Activated CD8-positive, alpha-beta T cell treated with anti-CD3 and anti-CD28 coated beads for 36 hours (primary cell): Measurements from ENCODE around the gene ANKZF1. TPM values are rescaled to one million over a fixed set of nuclear protein-coding genes. Genes with fewer than 3 reads are reported as not detected.

Experiments used
- ATAC-seq: fragments of 200-7000 bp; cut with Tn5 transposase; one replicate; pipeline ENCODE4 v1.10.0; 2021; ENCODE audit warnings: mild to moderate bottlenecking, moderate library complexity
- CTCF ChIA-PET: fragments of 350-600 bp; sonication (Branson Sonifier 250); formaldehyde crosslinking; loops from one replicate; lab custom pipeline; 2021; ENCODE audit warnings: antibody characterized with exemption; lab: Charles Lee
- POLR2A ChIA-PET: fragments of 350-600 bp; sonication (Branson Sonifier 250); formaldehyde crosslinking; loops from one replicate; lab custom pipeline; 2021; ENCODE audit warnings: antibody characterized with exemption; lab: Charles Lee
- DNase-seq: peaks from one replicate; pipeline ENCODE4 v3.0.0-alpha.2; 2020
- H3K27ac Mint-ChIP-seq: one replicate; pipeline ENCODE4 v1.8.0; 2021; ENCODE audit warnings: mild to moderate bottlenecking, mixed read lengths
- H3K27me3 Mint-ChIP-seq: one replicate; pipeline ENCODE4 v1.8.0; 2021; ENCODE audit warnings: mixed read lengths
- H3K36me3 Mint-ChIP-seq: one replicate; pipeline ENCODE4 v1.8.0; 2021; ENCODE audit warnings: low read depth, mixed read lengths
- H3K4me1 Mint-ChIP-seq: one replicate; pipeline ENCODE4 v1.8.0; 2021; ENCODE audit warnings: low read depth, mixed read lengths
- H3K4me3 Mint-ChIP-seq: one replicate; pipeline ENCODE4 v1.8.0; 2021; ENCODE audit warnings: mild to moderate bottlenecking, moderate library complexity, mixed read lengths
- H3K9me3 Mint-ChIP-seq: one replicate; pipeline ENCODE4 v1.8.0; 2021; ENCODE audit warnings: mixed read lengths
- intact Hi-C: fragments of 100-400 bp; cut with micrococcal nuclease; formaldehyde crosslinking; loops from one replicate; pipeline ENCODE4 v1.10.0; 2022
- total RNA-seq, 2 experiments: library from RNA; stranded (reverse); gene quantifications; one replicate each; pipeline ENCODE4 v1.2.3, GENCODE V29; 2021
- TF ChIP-seq, protein P1 (sequence below): fragments of 200-600 bp; IDR thresholded peaks from one replicate; pipeline ENCODE4 v1.8.0; 2022; ENCODE audit warnings: antibody characterized with exemption, mild to moderate bottlenecking

ANKZF1 gene
- total RNA-seq, 2 experiments from 2014 or later: 216 to 217 TPM

DNA sequence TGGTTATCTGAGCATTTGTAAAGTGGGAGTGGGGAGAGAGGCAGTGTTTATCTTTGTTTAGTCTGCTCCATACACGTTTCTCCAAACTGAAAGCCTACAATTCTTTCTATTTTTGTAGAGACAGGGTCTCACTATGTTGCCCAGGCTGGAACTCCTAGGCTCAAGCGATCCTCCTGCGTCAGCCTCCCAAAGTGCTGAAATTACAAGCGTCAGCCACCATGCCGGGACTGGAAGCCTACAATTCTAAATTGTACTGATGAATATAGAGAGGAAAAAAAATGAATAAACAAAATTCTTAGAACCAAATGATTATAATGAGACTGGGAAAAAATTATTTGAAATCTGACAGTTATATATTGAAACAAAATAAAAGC lies 24.5 kb upstream of the ANKZF1 start:
- TF ChIP-seq, protein P1, sequence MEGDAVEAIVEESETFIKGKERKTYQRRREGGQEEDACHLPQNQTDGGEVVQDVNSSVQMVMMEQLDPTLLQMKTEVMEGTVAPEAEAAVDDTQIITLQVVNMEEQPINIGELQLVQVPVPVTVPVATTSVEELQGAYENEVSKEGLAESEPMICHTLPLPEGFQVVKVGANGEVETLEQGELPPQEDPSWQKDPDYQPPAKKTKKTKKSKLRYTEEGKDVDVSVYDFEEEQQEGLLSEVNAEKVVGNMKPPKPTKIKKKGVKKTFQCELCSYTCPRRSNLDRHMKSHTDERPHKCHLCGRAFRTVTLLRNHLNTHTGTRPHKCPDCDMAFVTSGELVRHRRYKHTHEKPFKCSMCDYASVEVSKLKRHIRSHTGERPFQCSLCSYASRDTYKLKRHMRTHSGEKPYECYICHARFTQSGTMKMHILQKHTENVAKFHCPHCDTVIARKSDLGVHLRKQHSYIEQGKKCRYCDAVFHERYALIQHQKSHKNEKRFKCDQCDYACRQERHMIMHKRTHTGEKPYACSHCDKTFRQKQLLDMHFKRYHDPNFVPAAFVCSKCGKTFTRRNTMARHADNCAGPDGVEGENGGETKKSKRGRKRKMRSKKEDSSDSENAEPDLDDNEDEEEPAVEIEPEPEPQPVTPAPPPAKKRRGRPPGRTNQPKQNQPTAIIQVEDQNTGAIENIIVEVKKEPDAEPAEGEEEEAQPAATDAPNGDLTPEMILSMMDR: no peak
- Mint-ChIP-seq H3K27ac (peak overlapping the region; percentile 44), H3K4me3 (peak overlapping the region; percentile 90), H3K27me3 (no peaks in the 10 kb centered on the region), H3K9me3 (peaks cover 10% of the 10 kb centered on the region), H3K36me3 (peaks cover 19% of the 10 kb centered on the region), H3K4me1 (peaks cover 39% of the 10 kb centered on the region)
- intact Hi-C loops: loop anchor here (5.0 kb wide), 1 partner anchor 33 kb away; the partner anchor contains the start of gene SLC23A3
- ChIA-PET CTCF (interaction anchor here (0.9 to 2.3 kb wide), 3 partner anchors 13 to 90 kb away, joined by 4 to 17 read pairs (median 7); no protein-coding TSS in a partner anchor), POLR2A (interaction anchor here (1.1 to 3.2 kb wide), 5 partner anchors 8 to 50 kb away, joined by 3 to 27 read pairs (median 4); partner anchors contain the start of genes ABCB6 and CNPPD1)
- DNase-seq (no peak), ATAC-seq (no peak)

DNA sequence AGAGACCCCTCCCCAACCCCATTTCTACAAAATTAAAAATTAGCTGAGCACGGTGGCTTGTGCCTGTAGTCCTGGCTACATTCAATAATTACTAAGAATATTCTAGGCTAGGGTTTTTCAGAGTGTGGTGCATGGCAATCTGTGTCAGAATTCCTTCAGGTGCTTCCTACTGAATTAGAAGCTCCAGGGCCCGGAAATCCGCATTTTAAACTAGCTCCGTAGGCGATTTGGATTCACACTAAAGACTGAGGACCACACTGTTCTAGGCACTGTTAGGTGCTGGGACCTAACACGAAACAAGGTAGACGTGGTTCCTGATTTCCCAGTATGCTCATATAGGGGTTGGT lies 23.7 kb upstream of the ANKZF1 start:
- ChIA-PET CTCF (interaction anchor here (0.8 to 4.4 kb wide), 15 partner anchors 10 to 308 kb away, joined by 3 to 21 read pairs (median 4); partner anchors contain the start of genes ABCB6, ANKZF1, ATG9A and CNPPD1), POLR2A (interaction anchor here (0.8 to 4.1 kb wide), 14 partner anchors 9 to 915 kb away, joined by 3 to 31 read pairs (median 4); partner anchors contain the start of genes ABCB6, CNPPD1, DNAJB2 and GLB1L)
- TF ChIP-seq, protein P1: no peak
- no peak for ATAC-seq
- Mint-ChIP-seq H3K27me3 (no peaks in the 10 kb centered on the region), H3K4me3 (peak overlapping the region; percentile 90), H3K36me3 (peaks cover 23% of the 10 kb centered on the region), H3K27ac (peak overlapping the region; percentile 96), H3K4me1 (peaks cover 37% of the 10 kb centered on the region), H3K9me3 (peaks cover 9% of the 10 kb centered on the region)
- intact Hi-C loops: loop anchor here (5.0 kb wide), 1 partner anchor 34 kb away; the partner anchor contains the start of gene SLC23A3
- no peak for DNase-seq

DNA sequence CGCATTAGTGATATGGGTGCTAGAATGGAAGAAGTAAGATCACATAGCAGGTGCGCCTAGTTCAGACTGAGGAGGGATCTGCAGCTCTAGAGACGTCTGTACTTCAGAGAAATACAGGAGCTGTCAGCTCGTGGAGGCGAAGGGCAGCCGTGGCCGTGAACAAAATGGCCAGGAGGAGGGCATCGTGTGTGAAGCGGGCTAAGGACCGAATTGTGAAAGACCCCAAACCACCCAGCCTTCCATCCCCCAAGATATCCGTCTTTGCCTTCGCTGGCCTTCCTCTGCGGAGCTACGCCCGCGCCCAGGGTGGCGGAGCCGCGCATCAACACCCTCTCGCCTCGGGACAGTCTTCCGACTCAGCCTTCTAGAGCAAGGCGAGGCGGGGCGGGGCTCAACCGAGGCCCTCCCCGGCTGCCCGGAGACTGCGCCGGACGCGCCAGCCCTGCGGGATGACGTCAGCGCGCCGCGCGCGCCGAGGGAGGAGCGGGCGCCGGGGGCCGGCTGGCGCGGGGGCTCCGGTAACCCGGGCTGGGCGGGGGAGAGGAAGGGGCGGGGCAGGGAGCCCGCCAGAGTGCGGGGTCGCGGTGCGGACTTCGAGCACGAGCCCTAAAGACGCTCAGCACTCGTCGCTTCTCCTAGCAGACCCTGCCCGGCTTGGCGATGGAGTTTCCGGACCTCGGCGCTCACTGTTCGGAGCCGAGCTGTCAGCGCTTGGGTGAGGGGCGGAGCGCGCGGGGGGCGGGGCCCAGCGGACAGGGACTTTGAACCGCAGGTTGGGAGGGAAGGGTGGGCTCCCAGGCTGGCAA lies 23.1 kb upstream of the ANKZF1 start, which contains the start of gene ZFAND2B:
Gene ZFAND2B (plus strand): TSS at position 455 of the 806 bp plus-strand sequence. CDS start 206 bp downstream, at position 661.
- intact Hi-C loops: loop anchor here (5.0 kb wide), 1 partner anchor 34 kb away; the partner anchor contains the start of gene SLC23A3
- peaks cover 41% of the 10 kb centered on the region for H3K4me1 Mint-ChIP-seq
- CTCF ChIA-PET: interaction anchor here (0.7 to 4.4 kb wide), 17 partner anchors 11 to 309 kb away, joined by 3 to 21 read pairs (median 4); partner anchors contain the start of genes ABCB6, ANKZF1, ATG9A and CNPPD1
- no peaks in the 10 kb centered on the region for H3K27me3 Mint-ChIP-seq
- peak within 1 kb of the TSS; percentile 96 for H3K27ac Mint-ChIP-seq
- ATAC-seq: peak; percentile 93
- peak within 1 kb of the TSS; percentile 90 for H3K4me3 Mint-ChIP-seq
- H3K9me3 Mint-ChIP-seq: peaks cover 7% of the 10 kb centered on the region
- peak; percentile 96 for DNase-seq
- TF ChIP-seq, protein P1: no peak
- POLR2A ChIA-PET: interaction anchor here (0.6 to 4.1 kb wide), 15 partner anchors 10 to 915 kb away, joined by 3 to 31 read pairs (median 4); partner anchors contain the start of genes ABCB6, CNPPD1, DNAJB2 and GLB1L
- H3K36me3 Mint-ChIP-seq: peaks cover 27% of the 10 kb centered on the region

DNA sequence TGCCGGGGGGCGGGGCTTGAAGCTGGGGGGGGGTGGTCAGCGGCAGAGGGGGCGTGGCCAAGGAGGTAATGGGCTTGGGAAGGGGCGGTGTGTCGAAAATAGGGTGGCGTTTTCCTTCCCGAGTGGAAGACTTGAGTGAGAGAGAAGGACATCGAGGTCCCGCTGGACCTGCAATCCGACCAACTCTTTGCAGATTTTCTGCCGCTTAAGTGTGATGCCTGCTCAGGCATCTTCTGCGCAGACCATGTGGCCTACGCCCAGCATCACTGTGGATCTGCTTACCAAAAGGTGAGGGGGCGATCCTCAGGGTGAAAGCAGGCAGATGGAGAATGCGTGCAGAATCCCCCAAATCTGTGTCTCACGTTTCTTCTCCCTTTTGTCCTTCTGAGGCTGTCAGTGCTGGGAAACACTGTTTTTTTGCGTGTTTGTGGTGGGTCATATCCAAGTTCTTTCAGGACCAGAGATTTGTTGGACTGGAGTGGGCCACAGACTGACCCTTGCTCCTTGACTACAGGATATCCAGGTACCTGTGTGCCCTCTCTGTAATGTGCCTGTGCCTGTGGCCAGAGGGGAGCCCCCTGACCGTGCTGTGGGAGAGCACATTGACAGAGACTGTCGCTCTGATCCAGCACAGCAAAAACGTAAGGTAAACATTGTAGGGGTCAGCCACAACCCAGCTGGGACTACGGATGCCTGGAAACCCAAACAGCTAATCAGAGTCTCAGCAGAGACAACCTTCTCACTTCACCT lies 22.3 kb upstream of the ANKZF1 start:
- Mint-ChIP-seq H3K27me3 (no peaks in the 10 kb centered on the region), H3K4me3 (peak overlapping the region; percentile 90), H3K4me1 (peaks cover 44% of the 10 kb centered on the region), H3K27ac (peak overlapping the region; percentile 80), H3K36me3 (peaks cover 31% of the 10 kb centered on the region), H3K9me3 (peaks cover 7% of the 10 kb centered on the region)
- CTCF ChIA-PET: interaction anchor here (0.7 to 6.7 kb wide), 13 partner anchors 23 to 227 kb away, joined by 3 to 49 read pairs (median 5); partner anchors contain the start of genes ANKZF1, ATG9A, GLB1L and NHEJ1
- ATAC-seq (no peak), DNase-seq (no peak)
- POLR2A ChIA-PET: interaction anchor here (0.6 to 4.1 kb wide), 8 partner anchors 12 to 48 kb away, joined by 3 to 31 read pairs (median 9); partner anchors contain the start of genes ABCB6, CNPPD1, TUBA4A and TUBA4B
- TF ChIP-seq, protein P1: no peak
- intact Hi-C loops: loop anchor here (5.0 kb wide), 1 partner anchor 35 kb away; the partner anchor contains the start of gene SLC23A3
